ENCODE measurements around the gene ACHE. TPM values are rescaled to one million over a fixed set of nuclear protein-coding genes. Genes with fewer than 3 reads are reported as not detected.
"Not testable (repeated sequence)": the region's sequence is repeated elsewhere in the genome, so short reads cannot be mapped to it uniquely, and the experiment has no call there.

ACHE gene
- total and polyA plus RNA-seq, 9 donors, result 21.5 to 62.9 (median 47.3) TPM

GRCh38 chr7:100921039-100921438 is 25.4 kb upstream of the ACHE start:
- no peaks in the 10 kb centered on the region for H3K36me3 ChIP-seq (ENCODE audit: control insufficient read depth, insufficient read depth, low read length)
- no peaks in the 10 kb centered on the region for H3K4me1 ChIP-seq (ENCODE audit: control insufficient read depth, insufficient read depth, low read length)
- DNase-seq, result no peak
- no peaks in the 10 kb centered on the region for H3K9me3 ChIP-seq (replicated peaks; ENCODE audit: control insufficient read depth, low read depth, low read length)
- H3K4me3 ChIP-seq (ENCODE audit: low read length), result no peak overlapping the region
- H3K27me3 ChIP-seq (ENCODE audit: control insufficient read depth, insufficient read depth, low read length), result peaks cover 4% of the 10 kb centered on the region
- no peak overlapping the region for H3K27ac ChIP-seq (ENCODE audit: low read length)

- not testable (repeated sequence) for H3K27ac ChIP-seq (ENCODE audit: low read length); H3K9me3 ChIP-seq (replicated peaks; ENCODE audit: control insufficient read depth, low read depth, low read length); H3K36me3 ChIP-seq (ENCODE audit: control insufficient read depth, insufficient read depth, low read length); H3K4me3 ChIP-seq (ENCODE audit: low read length); DNase-seq; H3K4me1 ChIP-seq (ENCODE audit: control insufficient read depth, insufficient read depth, low read length); H3K27me3 ChIP-seq (ENCODE audit: control insufficient read depth, insufficient read depth, low read length)
- WGBS (ENCODE audit: insufficient coverage), result 79% methylated on average over 6 of the region's 9 CpGs
Measured at GRCh38 chr7:100919779-100920437, 24.2 kb upstream of the ACHE start.

- not testable (repeated sequence) for H3K4me3 ChIP-seq (ENCODE audit: low read length); H3K27ac ChIP-seq (ENCODE audit: low read length); H3K27me3 ChIP-seq (ENCODE audit: control insufficient read depth, insufficient read depth, low read length); H3K9me3 ChIP-seq (replicated peaks; ENCODE audit: control insufficient read depth, low read depth, low read length); DNase-seq; H3K36me3 ChIP-seq (ENCODE audit: control insufficient read depth, insufficient read depth, low read length); H3K4me1 ChIP-seq (ENCODE audit: control insufficient read depth, insufficient read depth, low read length)
- WGBS (ENCODE audit: insufficient coverage), result no CpG with 5 or more reads among the region's 5 CpGs
Measured at GRCh38 chr7:100919335-100919734, 23.6 kb upstream of the ACHE start.

- no peaks in the 10 kb centered on the region for H3K4me1 ChIP-seq (ENCODE audit: control insufficient read depth, insufficient read depth, low read length)
- no peak overlapping the region for H3K27ac ChIP-seq (ENCODE audit: low read length)
- no peak for DNase-seq
- 77% methylated on average over 6 of the region's 8 CpGs for WGBS (ENCODE audit: insufficient coverage)
- peaks cover 2% of the 10 kb centered on the region for H3K27me3 ChIP-seq (ENCODE audit: control insufficient read depth, insufficient read depth, low read length)
- H3K36me3 ChIP-seq (ENCODE audit: control insufficient read depth, insufficient read depth, low read length), result no peaks in the 10 kb centered on the region
- no peaks in the 10 kb centered on the region for H3K9me3 ChIP-seq (replicated peaks; ENCODE audit: control insufficient read depth, low read depth, low read length)
- H3K4me3 ChIP-seq (ENCODE audit: low read length), result no peak overlapping the region
Measured at GRCh38 chr7:100914879-100915447, 19.3 kb upstream of the ACHE start.

GRCh38 chr7:100914208-100914878 is 18.7 kb upstream of the ACHE start:
- H3K4me1 ChIP-seq (ENCODE audit: control insufficient read depth, insufficient read depth, low read length), result no peaks in the 10 kb centered on the region
- H3K9me3 ChIP-seq (replicated peaks; ENCODE audit: control insufficient read depth, low read depth, low read length), result no peaks in the 10 kb centered on the region
- no peak overlapping the region for H3K27ac ChIP-seq (ENCODE audit: low read length)
- DNase-seq, result no peak
- no peak overlapping the region for H3K4me3 ChIP-seq (ENCODE audit: low read length)
- peaks cover 2% of the 10 kb centered on the region for H3K27me3 ChIP-seq (ENCODE audit: control insufficient read depth, insufficient read depth, low read length)
- no peaks in the 10 kb centered on the region for H3K36me3 ChIP-seq (ENCODE audit: control insufficient read depth, insufficient read depth, low read length)
- WGBS (ENCODE audit: insufficient coverage), result 86% methylated on average over 4 of the region's 15 CpGs

GRCh38 chr7:100911484-100911883 is 15.8 kb upstream of the ACHE start:
- Histone ChIP-seq H3K27ac (ENCODE audit: low read length) (no peak overlapping the region), H3K4me3 (ENCODE audit: low read length) (no peak overlapping the region), H3K4me1 (ENCODE audit: control insufficient read depth, insufficient read depth, low read length) (no peaks in the 10 kb centered on the region), H3K36me3 (ENCODE audit: control insufficient read depth, insufficient read depth, low read length) (no peaks in the 10 kb centered on the region), H3K27me3 (ENCODE audit: control insufficient read depth, insufficient read depth, low read length) (peaks cover 2% of the 10 kb centered on the region), H3K9me3 (replicated peaks; ENCODE audit: control insufficient read depth, low read depth, low read length) (peaks cover 3% of the 10 kb centered on the region)
- no peak for DNase-seq
- 100% methylated on average over 1 of the region's 3 CpGs for WGBS (ENCODE audit: insufficient coverage)

- H3K9me3 ChIP-seq (replicated peaks; ENCODE audit: control insufficient read depth, low read depth, low read length); H3K4me1 ChIP-seq (ENCODE audit: control insufficient read depth, insufficient read depth, low read length); H3K36me3 ChIP-seq (ENCODE audit: control insufficient read depth, insufficient read depth, low read length); H3K4me3 ChIP-seq (ENCODE audit: low read length); H3K27ac ChIP-seq (ENCODE audit: low read length); H3K27me3 ChIP-seq (ENCODE audit: control insufficient read depth, insufficient read depth, low read length): not testable (repeated sequence)
- WGBS (ENCODE audit: insufficient coverage), result 72% methylated on average over 4 of the region's 7 CpGs
- peak; percentile 17 for DNase-seq
Measured at GRCh38 chr7:100910443-100910842, 14.8 kb upstream of the ACHE start.

- DNase-seq, result no peak
- peaks cover 4% of the 10 kb centered on the region for H3K27me3 ChIP-seq (ENCODE audit: control insufficient read depth, insufficient read depth, low read length)
Measured at GRCh38 chr7:100908512-100908911, 12.8 kb upstream of the ACHE start.

GRCh38 chr7:100902638-100903037 is 7.0 kb upstream of the ACHE start:
- Histone ChIP-seq H3K4me3 (ENCODE audit: low read length) (no peak overlapping the region), H3K4me1 (ENCODE audit: control insufficient read depth, insufficient read depth, low read length) (no peaks in the 10 kb centered on the region), H3K9me3 (replicated peaks; ENCODE audit: control insufficient read depth, low read depth, low read length) (no peaks in the 10 kb centered on the region), H3K36me3 (ENCODE audit: control insufficient read depth, insufficient read depth, low read length) (no peaks in the 10 kb centered on the region), H3K27ac (ENCODE audit: low read length) (no peak overlapping the region), H3K27me3 (ENCODE audit: control insufficient read depth, insufficient read depth, low read length) (peaks cover 15% of the 10 kb centered on the region)
- WGBS (ENCODE audit: insufficient coverage), result no CpG with 5 or more reads among the region's 7 CpGs
- DNase-seq, result no peak

More at GRCh38 chr7:100908512-100908911, 12.8 kb upstream of the ACHE start:
- Histone ChIP-seq H3K36me3 (ENCODE audit: control insufficient read depth, insufficient read depth, low read length) (no peaks in the 10 kb centered on the region), H3K27ac (ENCODE audit: low read length) (no peak overlapping the region), H3K9me3 (replicated peaks; ENCODE audit: control insufficient read depth, low read depth, low read length) (peaks cover 3% of the 10 kb centered on the region), H3K4me1 (ENCODE audit: control insufficient read depth, insufficient read depth, low read length) (no peaks in the 10 kb centered on the region), H3K4me3 (ENCODE audit: low read length) (no peak overlapping the region)
- 79% methylated on average over 2 of the region's 5 CpGs for WGBS (ENCODE audit: insufficient coverage)

GRCh38 chr7:100901921-100902332 is 6.2 kb upstream of the ACHE start:
- no peaks in the 10 kb centered on the region for H3K36me3 ChIP-seq (ENCODE audit: control insufficient read depth, insufficient read depth, low read length)
- H3K4me3 ChIP-seq (ENCODE audit: low read length), result no peak overlapping the region
- H3K27ac ChIP-seq (ENCODE audit: low read length), result no peak overlapping the region
- 71% methylated on average over 3 of the region's 5 CpGs for WGBS (ENCODE audit: insufficient coverage)
- DNase-seq, result no peak
- H3K9me3 ChIP-seq (replicated peaks; ENCODE audit: control insufficient read depth, low read depth, low read length), result no peaks in the 10 kb centered on the region
- peaks cover 2% of the 10 kb centered on the region for H3K4me1 ChIP-seq (ENCODE audit: control insufficient read depth, insufficient read depth, low read length)
- H3K27me3 ChIP-seq (ENCODE audit: control insufficient read depth, insufficient read depth, low read length), result peaks cover 21% of the 10 kb centered on the region
